A673 (cell line): ENCODE results near the gene BRI3BP.

Experiments used
- EZH2 ChIP-seq: fragments of 200-600 bp; sonication (generic); IDR thresholded peaks from 2 replicates; pipeline ENCODE4 v1.6.1; 2017; ENCODE audit warnings: borderline replicate concordance, low read depth, mild to moderate bottlenecking, mixed read lengths, antibody characterized with exemption, low read length; ENCODE audit not compliant: poor library complexity, severe bottlenecking
- TF ChIP-seq, protein P1 (sequence below): fragments of 300-800, 200-600 bp; sonication (generic); conservative IDR thresholded peaks from 2 replicates; pipeline ENCODE4 v1.5.1; 2017; ENCODE audit warnings: low read depth, mild to moderate bottlenecking, antibody characterized with exemption, low read length, moderate library complexity, mixed read lengths

DNA sequence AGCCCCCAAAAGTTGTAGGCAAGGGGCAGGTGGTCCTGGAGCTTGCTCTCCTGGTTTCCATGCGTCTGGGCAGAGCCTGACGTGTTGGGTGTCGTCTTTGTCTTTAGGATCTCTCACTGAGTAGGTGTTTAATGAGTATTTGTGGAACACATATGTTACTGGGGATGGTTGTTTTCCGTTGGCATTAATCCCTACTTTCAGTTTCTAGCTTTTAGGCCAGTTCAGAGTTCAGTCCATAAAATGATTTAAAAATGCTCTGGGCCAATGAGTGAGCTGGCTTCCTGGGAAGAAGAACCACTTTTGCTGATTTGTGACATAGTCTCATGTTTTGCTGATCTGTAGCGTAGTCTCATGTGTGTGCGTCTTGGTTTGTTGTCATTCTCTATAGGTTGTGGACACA is 82.7 kb downstream of the BRI3BP start:
- TF ChIP-seq, protein P1, sequence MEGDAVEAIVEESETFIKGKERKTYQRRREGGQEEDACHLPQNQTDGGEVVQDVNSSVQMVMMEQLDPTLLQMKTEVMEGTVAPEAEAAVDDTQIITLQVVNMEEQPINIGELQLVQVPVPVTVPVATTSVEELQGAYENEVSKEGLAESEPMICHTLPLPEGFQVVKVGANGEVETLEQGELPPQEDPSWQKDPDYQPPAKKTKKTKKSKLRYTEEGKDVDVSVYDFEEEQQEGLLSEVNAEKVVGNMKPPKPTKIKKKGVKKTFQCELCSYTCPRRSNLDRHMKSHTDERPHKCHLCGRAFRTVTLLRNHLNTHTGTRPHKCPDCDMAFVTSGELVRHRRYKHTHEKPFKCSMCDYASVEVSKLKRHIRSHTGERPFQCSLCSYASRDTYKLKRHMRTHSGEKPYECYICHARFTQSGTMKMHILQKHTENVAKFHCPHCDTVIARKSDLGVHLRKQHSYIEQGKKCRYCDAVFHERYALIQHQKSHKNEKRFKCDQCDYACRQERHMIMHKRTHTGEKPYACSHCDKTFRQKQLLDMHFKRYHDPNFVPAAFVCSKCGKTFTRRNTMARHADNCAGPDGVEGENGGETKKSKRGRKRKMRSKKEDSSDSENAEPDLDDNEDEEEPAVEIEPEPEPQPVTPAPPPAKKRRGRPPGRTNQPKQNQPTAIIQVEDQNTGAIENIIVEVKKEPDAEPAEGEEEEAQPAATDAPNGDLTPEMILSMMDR, result no peak
- TF ChIP-seq EZH2, result no peak
